Central memory CD8-positive, alpha-beta T cell (primary cell): ENCODE measurements around the gene MET.
"Not testable (repeated sequence)": the region's sequence is repeated elsewhere in the genome, so short reads cannot be mapped to it uniquely, and the experiment has no call there.

Experiments
- ATAC-seq: fragments of 150-1000 bp; cut with Tn5 transposase; replicated peaks from 2 replicates; pipeline ENCODE4 v1.10.0; 2022; ENCODE audit warnings: mild to moderate bottlenecking, moderate FRiP score, moderate number of reproducible peaks; ENCODE audit not compliant: poor library complexity, severe bottlenecking; ENCODE audit errors: extremely low read depth
- DNase-seq, 2 donors: peaks; one replicate each; pipeline ENCODE4 v3.0.0; 2021; ENCODE audit warnings: low spot score in 2 of 2
- H3K27ac Mint-ChIP-seq: one replicate; pipeline ENCODE4 v1.8.0; 2022; ENCODE audit warnings: low read depth, mild to moderate bottlenecking, moderate library complexity, mixed read lengths
- H3K27me3 Mint-ChIP-seq: one replicate; pipeline ENCODE4 v1.8.0; 2022; ENCODE audit warnings: mixed read lengths
- H3K36me3 Mint-ChIP-seq: one replicate; pipeline ENCODE4 v1.8.0; 2022; ENCODE audit warnings: mild to moderate bottlenecking, moderate library complexity, mixed read lengths; ENCODE audit not compliant: insufficient read depth
- H3K4me1 Mint-ChIP-seq: one replicate; pipeline ENCODE4 v1.8.0; 2022; ENCODE audit warnings: mixed read lengths
- H3K4me3 Mint-ChIP-seq: one replicate; pipeline ENCODE4 v1.8.0; 2022; ENCODE audit warnings: mild to moderate bottlenecking, moderate library complexity, mixed read lengths
- H3K9me3 Mint-ChIP-seq: one replicate; pipeline ENCODE4 v1.8.0; 2022; ENCODE audit warnings: mixed read lengths

Gene MET

DNA sequence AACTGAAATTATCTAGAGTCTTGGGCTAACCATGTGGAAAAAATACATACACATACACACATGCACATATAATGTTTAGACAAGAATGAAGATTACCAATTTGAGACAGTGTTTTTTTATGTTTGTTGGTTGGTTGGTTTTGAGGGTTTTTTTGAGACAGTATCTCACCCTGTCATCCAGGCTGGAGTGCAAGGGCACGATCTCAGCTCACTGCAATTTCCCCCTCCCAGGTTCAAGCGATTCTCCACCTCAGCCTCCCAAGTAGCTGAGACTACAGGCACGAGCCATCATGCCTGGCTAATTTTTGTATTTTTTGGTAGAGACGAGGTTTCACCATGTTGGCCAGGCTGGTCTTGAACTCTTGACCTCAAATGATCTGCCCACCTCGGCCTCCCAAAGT is 87.6 kb downstream of the MET start:
- ATAC-seq, H3K4me3 Mint-ChIP-seq, H3K4me1 Mint-ChIP-seq, H3K9me3 Mint-ChIP-seq, DNase-seq, H3K36me3 Mint-ChIP-seq, H3K27ac Mint-ChIP-seq: not testable (repeated sequence)
- peaks cover 14% of the 10 kb centered on the region for H3K27me3 Mint-ChIP-seq

DNA sequence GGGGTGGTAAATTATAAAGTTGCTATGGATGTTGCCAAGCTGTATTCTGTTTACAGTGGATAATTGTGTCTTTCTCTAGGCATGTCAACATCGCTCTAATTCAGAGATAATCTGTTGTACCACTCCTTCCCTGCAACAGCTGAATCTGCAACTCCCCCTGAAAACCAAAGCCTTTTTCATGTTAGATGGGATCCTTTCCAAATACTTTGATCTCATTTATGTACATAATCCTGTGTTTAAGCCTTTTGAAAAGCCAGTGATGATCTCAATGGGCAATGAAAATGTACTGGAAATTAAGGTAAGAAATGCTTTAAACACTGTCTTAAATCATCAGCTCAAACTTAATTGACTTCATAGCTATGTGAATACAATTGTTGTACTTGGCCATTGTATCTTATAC is 91.0 kb downstream of the MET start:
- H3K9me3 Mint-ChIP-seq: no peaks in the 10 kb centered on the region
- DNase-seq (no peak), ATAC-seq (no peak)
- peaks cover 8% of the 10 kb centered on the region for H3K27me3 Mint-ChIP-seq
- no peaks in the 10 kb centered on the region for H3K4me1 Mint-ChIP-seq
- no peak overlapping the region for H3K4me3 Mint-ChIP-seq
- H3K36me3 Mint-ChIP-seq: no peaks in the 10 kb centered on the region
- no peak overlapping the region for H3K27ac Mint-ChIP-seq

DNA sequence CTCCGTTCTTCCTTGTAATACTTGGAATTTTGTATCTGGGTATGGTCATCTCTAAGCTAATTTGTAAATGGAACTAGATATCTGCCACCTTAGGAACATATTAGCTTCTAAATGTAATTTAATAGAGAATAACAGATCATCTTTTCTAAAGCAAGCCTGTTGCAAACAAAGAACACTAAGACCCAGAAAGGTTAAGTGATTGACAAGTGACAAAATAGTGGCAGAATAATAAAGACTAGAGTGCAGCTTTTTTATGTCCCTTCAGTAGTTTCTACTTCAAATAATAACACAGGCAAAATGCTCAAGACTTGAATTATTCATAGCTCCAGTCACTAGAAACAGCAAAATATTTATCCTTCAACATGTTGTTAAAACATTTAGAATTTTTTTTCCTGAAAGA is 91.7 kb downstream of the MET start:
- no peaks in the 10 kb centered on the region for H3K9me3 Mint-ChIP-seq
- DNase-seq (no peak), ATAC-seq (no peak)
- no peak overlapping the region for H3K4me3 Mint-ChIP-seq
- peaks cover 8% of the 10 kb centered on the region for H3K27me3 Mint-ChIP-seq
- H3K36me3 Mint-ChIP-seq: no peaks in the 10 kb centered on the region
- no peak overlapping the region for H3K27ac Mint-ChIP-seq
- no peaks in the 10 kb centered on the region for H3K4me1 Mint-ChIP-seq

DNA sequence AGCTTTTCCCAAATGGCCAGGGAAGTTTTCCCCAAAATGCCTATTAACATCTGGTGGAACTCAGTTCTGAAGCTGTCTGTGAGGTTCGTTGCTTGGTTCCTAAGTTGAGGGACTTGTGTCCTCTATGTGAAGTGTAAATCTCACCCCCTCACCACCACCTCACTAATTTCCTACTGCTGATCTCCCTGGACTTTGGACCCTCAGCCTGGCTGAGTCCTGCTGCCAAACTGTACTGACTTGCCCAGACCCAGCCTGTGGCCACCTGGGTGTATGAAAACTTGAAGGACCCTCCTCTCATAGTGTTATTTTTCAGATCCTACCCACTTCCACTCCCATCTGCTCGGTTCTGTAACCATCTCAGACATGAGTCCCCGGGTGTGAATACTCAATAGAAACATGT is 94.9 kb downstream of the MET start:
- Mint-ChIP-seq H3K4me1 (no peaks in the 10 kb centered on the region), H3K9me3 (no peaks in the 10 kb centered on the region), H3K4me3 (no peak overlapping the region), H3K27ac (no peak overlapping the region), H3K36me3 (no peaks in the 10 kb centered on the region), H3K27me3 (peaks cover 20% of the 10 kb centered on the region)
- ATAC-seq (no peak), DNase-seq (no peak)

DNA sequence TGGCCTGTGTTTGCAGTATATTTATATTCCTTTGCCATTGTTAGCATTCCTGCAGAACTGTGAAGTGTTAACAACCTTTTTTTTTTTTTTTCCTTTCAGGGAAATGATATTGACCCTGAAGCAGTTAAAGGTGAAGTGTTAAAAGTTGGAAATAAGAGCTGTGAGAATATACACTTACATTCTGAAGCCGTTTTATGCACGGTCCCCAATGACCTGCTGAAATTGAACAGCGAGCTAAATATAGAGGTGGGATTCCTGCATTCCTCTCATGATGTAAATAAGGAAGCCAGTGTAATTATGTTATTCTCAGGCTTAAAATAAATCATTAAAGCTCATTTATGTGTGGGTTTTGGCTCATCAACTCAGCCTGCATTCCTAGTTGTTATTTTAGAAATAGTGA is 97.5 kb downstream of the MET start:
- Mint-ChIP-seq H3K27me3 (peaks cover 32% of the 10 kb centered on the region), H3K27ac (no peak overlapping the region), H3K4me1 (no peaks in the 10 kb centered on the region)

DNA sequence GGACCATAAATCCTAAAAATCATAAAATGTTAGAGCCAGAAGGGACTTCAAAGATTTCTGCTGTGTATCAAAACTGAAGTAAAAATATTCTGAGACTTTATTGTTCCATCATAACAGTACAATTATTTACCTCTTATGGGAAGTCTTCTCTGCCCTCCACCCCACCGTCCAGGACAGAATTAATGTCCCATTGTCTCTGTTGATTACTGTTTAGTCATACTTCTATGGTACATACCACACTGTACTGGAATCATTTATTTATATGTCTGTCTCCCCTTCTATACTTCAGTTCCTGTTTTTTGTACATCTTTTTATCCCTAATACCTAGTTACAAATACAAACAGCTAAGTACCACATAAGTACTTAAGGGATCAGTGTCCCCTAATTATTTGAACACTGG is 98.9 kb downstream of the MET start:
- ATAC-seq: no peak
- Mint-ChIP-seq H3K9me3 (no peaks in the 10 kb centered on the region), H3K36me3 (no peaks in the 10 kb centered on the region), H3K27me3 (peaks cover 32% of the 10 kb centered on the region), H3K4me3 (no peak overlapping the region), H3K4me1 (no peaks in the 10 kb centered on the region), H3K27ac (no peak overlapping the region)
- DNase-seq: no peak

More for the DNA sequence above, 97.5 kb downstream of the MET start:
- H3K4me3 Mint-ChIP-seq: no peak overlapping the region
- ATAC-seq (no peak), DNase-seq (no peak)
- H3K9me3 Mint-ChIP-seq: no peaks in the 10 kb centered on the region
- H3K36me3 Mint-ChIP-seq: no peaks in the 10 kb centered on the region

DNA sequence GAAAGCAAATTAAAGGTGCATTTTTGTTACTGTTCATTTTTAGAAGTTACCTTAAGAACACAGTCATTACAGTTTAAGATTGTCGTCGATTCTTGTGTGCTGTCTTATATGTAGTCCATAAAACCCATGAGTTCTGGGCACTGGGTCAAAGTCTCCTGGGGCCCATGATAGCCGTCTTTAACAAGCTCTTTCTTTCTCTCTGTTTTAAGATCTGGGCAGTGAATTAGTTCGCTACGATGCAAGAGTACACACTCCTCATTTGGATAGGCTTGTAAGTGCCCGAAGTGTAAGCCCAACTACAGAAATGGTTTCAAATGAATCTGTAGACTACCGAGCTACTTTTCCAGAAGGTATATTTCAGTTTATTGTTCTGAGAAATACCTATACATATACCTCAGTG is 99.6 kb downstream of the MET start:
- Mint-ChIP-seq H3K4me3 (no peak overlapping the region), H3K9me3 (no peaks in the 10 kb centered on the region), H3K27me3 (peaks cover 32% of the 10 kb centered on the region), H3K36me3 (no peaks in the 10 kb centered on the region), H3K27ac (no peak overlapping the region), H3K4me1 (no peaks in the 10 kb centered on the region)
- no peak for DNase-seq
- ATAC-seq: no peak

DNA sequence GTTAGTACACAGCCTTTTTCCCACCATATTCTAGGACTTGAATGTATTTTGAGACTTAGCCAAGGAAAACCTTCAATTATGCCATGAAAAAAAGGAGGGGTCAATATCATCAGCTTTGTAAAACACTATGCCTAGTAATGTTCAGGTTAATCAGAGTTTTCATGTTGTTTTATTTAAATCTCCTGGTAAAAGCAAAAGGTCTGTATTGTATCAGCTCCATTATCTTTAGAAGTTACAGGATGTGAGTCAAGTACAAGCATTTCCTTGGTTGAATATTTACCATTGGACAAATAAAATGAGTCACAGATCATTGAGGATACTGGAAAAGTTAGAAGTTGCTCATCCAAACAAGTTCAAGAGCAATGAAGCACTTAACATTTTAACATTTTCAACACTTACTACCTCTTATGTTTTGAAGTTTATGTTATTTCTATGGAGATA is 100.4 kb downstream of the MET start:
- Mint-ChIP-seq H3K9me3 (no peaks in the 10 kb centered on the region), H3K27me3 (peaks cover 32% of the 10 kb centered on the region), H3K27ac (no peak overlapping the region), H3K4me1 (no peaks in the 10 kb centered on the region), H3K36me3 (no peaks in the 10 kb centered on the region), H3K4me3 (no peak overlapping the region)
- ATAC-seq (no peak), DNase-seq (no peak)

DNA sequence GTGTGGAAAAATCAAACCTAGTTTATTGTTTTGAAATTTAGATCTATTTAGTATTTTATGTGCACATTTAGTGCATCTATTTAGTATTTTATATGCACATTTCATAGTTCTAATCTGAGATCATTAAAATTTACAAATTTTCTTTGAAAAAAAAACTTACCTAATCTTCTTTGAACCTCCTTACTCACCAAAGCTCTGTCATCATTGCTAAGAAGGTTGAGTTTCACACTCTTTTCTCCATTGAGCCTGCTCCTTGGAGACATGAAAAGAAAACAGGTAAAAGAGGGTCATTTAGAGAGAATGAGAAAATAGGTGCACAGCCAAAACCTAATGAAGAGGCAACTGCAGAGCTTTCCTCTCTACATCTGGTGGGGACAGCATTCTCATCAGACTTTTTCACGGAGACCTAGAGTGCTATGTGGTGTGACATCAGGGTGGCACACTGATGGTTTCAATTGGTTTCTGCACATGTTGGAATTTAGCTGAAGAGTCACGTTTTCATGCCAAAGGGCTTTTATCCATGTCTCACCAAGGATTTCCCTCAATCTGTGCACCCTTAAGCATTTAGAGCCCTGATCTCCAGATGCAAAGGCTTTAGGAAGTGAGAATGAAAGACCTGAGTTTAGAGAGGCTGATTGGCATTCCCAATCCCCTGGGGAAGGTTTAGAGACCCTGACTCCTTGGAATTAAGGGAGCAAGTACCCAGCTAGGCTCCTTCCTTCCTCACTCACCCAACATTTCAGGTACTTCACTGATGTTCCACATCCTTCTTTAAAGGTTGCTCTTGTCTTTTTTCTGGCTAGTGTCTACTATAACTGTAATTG is 101.1 kb downstream of the MET start:
- H3K27me3 Mint-ChIP-seq: peaks cover 32% of the 10 kb centered on the region
- H3K27ac Mint-ChIP-seq: no peak overlapping the region
- H3K4me1 Mint-ChIP-seq: no peaks in the 10 kb centered on the region
- H3K4me3 Mint-ChIP-seq: no peak overlapping the region
- ATAC-seq (no peak), DNase-seq (no peak)
- no peaks in the 10 kb centered on the region for H3K36me3 Mint-ChIP-seq
- no peaks in the 10 kb centered on the region for H3K9me3 Mint-ChIP-seq

DNA sequence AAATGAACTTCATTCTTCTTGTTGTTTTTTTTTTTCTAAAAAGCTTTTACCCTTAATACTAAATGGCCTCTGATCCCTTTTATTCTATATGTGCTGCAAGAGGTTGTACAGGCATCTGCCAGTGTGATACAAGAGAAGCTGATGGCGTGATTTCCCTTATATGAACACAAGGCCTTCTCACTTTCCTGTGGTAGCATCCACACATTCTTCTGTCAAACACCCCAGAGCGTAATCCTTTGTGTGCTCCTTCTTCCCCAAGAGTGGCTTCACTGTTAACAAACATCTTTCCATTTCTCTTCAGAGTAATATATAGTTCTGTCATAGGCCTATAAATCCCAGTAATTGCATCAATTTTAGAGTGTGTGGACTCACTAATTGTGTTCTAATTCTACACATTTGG is 104.0 kb downstream of the MET start:
- Mint-ChIP-seq H3K9me3 (no peaks in the 10 kb centered on the region), H3K27me3 (peaks cover 16% of the 10 kb centered on the region), H3K4me3 (no peak overlapping the region), H3K27ac (no peak overlapping the region), H3K36me3 (no peaks in the 10 kb centered on the region), H3K4me1 (no peaks in the 10 kb centered on the region)
- ATAC-seq (no peak), DNase-seq (no peak)

DNA sequence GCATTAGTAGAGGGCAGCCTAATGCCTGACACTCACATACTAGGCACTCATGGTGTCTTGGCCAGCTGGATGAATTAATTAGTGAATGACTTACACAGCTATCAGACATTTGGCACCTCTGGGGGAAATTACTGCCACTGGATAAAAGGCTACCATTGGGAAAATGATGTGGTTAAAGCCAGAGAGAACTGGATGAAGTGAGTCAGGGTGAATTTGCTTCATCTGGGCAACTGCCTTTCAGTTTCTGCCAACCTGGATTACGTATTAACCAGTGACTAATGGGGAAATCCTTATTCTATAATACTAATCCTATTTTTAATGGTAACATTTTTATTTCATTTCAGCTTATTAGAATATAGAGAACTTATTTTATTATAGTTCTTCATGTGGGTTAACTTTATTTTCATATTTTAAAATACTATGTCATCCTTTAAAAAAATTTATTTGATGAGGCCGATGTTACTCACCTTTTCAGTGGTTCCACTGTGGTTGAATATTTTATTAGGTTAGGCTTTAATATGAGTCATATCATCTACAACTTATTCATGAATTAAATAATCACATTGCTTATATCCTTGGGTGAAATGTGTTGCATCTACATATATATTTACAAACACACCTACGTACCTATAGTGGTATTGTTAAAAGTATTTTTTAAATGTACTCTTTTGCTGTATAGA is 104.8 kb downstream of the MET start:
- DNase-seq: no peak
- H3K27me3 Mint-ChIP-seq: peaks cover 12% of the 10 kb centered on the region
- H3K36me3 Mint-ChIP-seq: no peaks in the 10 kb centered on the region
- no peak overlapping the region for H3K27ac Mint-ChIP-seq
- no peaks in the 10 kb centered on the region for H3K9me3 Mint-ChIP-seq
- H3K4me3 Mint-ChIP-seq: no peak overlapping the region
- ATAC-seq: no peak
- H3K4me1 Mint-ChIP-seq: no peaks in the 10 kb centered on the region

DNA sequence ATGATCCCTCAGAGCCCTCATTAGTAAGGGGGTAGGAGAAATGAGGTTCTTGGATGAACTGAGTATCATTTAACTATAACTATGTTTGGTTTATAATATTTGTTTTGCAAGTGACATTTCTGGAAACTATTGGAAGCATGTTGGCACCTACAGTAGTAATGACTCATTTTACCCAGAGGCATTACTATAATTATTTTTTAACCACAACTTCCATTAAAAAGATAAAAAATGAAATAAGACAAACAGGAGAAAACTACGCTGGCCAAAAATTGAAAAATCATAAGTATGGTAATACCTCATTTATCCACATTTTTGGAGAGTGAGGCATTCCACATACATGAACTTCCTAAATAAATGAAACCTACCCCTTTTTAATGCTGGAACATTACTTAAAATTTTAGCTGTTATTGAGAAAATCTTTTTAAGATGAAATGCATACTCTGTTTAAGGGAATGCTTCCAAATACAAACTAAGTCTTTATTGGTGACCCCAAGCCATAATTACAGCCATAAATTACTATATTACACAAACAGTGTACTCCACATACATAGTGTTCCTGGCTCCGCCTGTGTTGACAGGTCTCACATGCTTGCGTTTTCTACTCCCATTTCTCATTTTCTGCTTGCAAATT is 105.8 kb downstream of the MET start:
- Mint-ChIP-seq H3K9me3 (no peaks in the 10 kb centered on the region), H3K4me1 (no peaks in the 10 kb centered on the region), H3K27me3 (peaks cover 12% of the 10 kb centered on the region), H3K27ac (no peak overlapping the region), H3K4me3 (no peak overlapping the region), H3K36me3 (no peaks in the 10 kb centered on the region)
- ATAC-seq (no peak), DNase-seq (no peak)

DNA sequence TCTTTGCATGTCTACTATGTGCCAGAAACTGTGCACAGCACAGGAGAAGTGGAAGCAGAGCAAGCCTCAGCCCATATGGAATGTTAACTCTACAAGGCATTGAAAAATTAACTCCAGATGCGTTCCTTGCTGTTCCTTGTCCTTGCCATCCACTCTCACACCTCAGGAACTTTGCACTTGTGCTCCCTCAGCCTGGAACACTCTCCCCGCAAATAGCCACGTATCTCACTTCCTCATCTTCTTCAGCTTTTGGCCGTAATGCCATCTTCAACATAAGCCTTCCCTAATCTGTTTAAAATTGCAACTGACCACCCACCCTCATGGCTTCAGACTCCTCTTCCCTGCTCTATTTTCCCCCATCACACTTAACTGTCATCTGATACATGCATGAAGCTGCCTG is 107.2 kb downstream of the MET start:
- Mint-ChIP-seq H3K4me1 (no peaks in the 10 kb centered on the region), H3K4me3 (no peak overlapping the region), H3K27me3 (no peaks in the 10 kb centered on the region), H3K36me3 (no peaks in the 10 kb centered on the region), H3K9me3 (no peaks in the 10 kb centered on the region), H3K27ac (no peak overlapping the region)
- no peak for ATAC-seq
- no peak for DNase-seq
